PFSK-1 (cell line): ENCODE data around the gene SH3BGRL3.
A peak's percentile ranks its signal among the peaks of the same experiment; 100 is the strongest.

ENCODE experiments used
- FOXP2 ChIP-seq: optimal IDR thresholded peaks from 2 replicates; pipeline ENCODE3; 2011; ENCODE audit warnings: borderline replicate concordance, control low read depth, inconsistent platforms; ENCODE audit not compliant: insufficient read depth; ENCODE audit errors: extremely low read length, extremely low read depth
- POLR2AphosphoS5 ChIP-seq: IDR thresholded peaks from 2 replicates; pipeline ENCODE4 v1.6.1; 2012; ENCODE audit warnings: low read depth, mild to moderate bottlenecking, control low read depth, low read length, moderate library complexity
- SIN3A ChIP-seq: IDR thresholded peaks from 2 replicates; pipeline ENCODE4 v1.6.1; 2012; ENCODE audit warnings: mild to moderate bottlenecking, low read length, moderate library complexity, borderline replicate concordance; ENCODE audit not compliant: insufficient read depth
- TAF1 ChIP-seq: IDR thresholded peaks from 2 replicates; pipeline ENCODE4 v1.6.1; 2012; ENCODE audit warnings: low read length, control low read depth, borderline replicate concordance; ENCODE audit not compliant: insufficient read depth
- TF ChIP-seq, protein P1 (sequence below), 2 experiments: IDR thresholded peaks; 2 replicates each; pipeline versions ENCODE4 v1.6.1 to v1.8.0; 2011 to 2012; ENCODE audit warnings: low read depth in 2 of 2, low read length in 2 of 2, control low read depth in 1 of 2, inconsistent platforms in 1 of 2, mild to moderate bottlenecking in 1 of 2, moderate library complexity in 1 of 2; ENCODE audit not compliant: insufficient read depth in 1 of 2

Gene SH3BGRL3

DNA sequence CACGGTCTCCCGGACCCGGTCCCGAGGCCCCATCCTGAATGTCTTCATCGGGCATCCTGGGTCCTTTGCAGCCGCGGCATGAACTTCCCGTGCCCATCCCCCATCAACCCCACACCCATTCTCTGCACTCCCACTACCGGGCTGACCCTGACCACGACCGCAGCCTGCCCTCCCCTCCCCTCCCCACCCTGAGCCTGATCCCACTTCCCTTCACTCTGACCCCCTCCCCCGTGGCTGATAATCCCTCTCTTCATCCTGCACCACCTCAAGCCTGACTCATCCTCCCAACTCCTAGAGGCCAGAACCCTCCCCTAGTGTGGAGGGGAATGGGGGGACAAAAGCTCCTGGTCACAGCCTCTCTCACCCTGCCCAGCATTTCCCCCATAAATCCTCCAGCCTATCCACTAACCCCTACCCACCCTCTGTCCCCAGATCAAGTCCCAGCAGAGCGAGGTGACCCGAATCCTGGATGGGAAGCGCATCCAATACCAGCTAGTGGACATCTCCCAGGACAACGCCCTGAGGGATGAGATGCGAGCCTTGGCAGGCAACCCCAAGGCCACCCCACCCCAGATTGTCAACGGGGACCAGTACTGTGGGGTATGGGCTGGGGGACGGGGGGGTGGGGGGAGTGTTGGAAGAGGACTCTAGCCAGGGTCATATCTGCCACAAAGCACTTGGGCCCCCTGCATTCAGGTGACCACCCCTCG is 602 bp downstream of the SH3BGRL3 start:
- TF ChIP-seq, protein P1, sequence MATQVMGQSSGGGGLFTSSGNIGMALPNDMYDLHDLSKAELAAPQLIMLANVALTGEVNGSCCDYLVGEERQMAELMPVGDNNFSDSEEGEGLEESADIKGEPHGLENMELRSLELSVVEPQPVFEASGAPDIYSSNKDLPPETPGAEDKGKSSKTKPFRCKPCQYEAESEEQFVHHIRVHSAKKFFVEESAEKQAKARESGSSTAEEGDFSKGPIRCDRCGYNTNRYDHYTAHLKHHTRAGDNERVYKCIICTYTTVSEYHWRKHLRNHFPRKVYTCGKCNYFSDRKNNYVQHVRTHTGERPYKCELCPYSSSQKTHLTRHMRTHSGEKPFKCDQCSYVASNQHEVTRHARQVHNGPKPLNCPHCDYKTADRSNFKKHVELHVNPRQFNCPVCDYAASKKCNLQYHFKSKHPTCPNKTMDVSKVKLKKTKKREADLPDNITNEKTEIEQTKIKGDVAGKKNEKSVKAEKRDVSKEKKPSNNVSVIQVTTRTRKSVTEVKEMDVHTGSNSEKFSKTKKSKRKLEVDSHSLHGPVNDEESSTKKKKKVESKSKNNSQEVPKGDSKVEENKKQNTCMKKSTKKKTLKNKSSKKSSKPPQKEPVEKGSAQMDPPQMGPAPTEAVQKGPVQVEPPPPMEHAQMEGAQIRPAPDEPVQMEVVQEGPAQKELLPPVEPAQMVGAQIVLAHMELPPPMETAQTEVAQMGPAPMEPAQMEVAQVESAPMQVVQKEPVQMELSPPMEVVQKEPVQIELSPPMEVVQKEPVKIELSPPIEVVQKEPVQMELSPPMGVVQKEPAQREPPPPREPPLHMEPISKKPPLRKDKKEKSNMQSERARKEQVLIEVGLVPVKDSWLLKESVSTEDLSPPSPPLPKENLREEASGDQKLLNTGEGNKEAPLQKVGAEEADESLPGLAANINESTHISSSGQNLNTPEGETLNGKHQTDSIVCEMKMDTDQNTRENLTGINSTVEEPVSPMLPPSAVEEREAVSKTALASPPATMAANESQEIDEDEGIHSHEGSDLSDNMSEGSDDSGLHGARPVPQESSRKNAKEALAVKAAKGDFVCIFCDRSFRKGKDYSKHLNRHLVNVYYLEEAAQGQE (IDR thresholded peaks at IDR 0.05; ENCODE audit: insufficient read depth in 1 of 2, low read depth in 2 of 2, low read length in 2 of 2), result no peak
- no peak; the same call in 1 of the 2 replicates for TF ChIP-seq POLR2AphosphoS5
- TF ChIP-seq FOXP2, result no peak
- no peak for TF ChIP-seq SIN3A
- TF ChIP-seq TAF1, result no peak

DNA sequence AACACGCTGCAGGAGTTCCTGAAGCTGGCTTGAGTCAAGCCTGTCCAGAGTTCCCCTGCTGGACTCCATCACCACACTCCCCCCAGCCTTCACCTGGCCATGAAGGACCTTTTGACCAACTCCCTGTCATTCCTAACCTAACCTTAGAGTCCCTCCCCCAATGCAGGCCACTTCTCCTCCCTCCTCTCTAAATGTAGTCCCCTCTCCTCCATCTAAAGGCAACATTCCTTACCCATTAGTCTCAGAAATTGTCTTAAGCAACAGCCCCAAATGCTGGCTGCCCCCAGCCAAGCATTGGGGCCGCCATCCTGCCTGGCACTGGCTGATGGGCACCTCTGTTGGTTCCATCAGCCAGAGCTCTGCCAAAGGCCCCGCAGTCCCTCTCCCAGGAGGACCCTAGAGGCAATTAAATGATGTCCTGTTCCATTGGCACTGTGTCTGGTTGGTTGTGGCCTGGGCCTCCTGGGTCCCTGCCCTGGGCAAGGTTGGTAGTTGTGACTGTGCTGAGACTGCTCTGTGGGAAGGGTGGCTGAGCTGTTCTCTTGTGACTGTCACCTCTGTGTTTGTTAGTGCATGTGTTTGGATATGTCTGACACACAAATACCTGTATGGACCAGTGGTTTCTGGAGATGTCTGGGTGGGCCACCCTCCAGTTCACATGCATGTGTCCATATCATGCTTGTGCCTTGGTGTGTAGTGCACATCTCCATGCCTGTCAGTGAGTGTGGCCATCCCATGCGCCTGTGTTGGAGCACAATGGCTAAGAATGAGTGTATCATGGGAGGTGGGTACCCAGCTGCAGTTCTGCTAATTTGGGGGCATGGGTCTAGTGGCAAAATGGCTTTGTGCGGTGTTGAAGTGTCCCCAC is 1.4 kb downstream of the SH3BGRL3 start:
- TF ChIP-seq TAF1 (no peak), FOXP2 (no peak), SIN3A (no peak), POLR2AphosphoS5 (no peak)
- TF ChIP-seq, protein P1 (IDR thresholded peaks at IDR 0.05; ENCODE audit: insufficient read depth in 1 of 2, low read depth in 2 of 2, low read length in 2 of 2), result no peak

DNA sequence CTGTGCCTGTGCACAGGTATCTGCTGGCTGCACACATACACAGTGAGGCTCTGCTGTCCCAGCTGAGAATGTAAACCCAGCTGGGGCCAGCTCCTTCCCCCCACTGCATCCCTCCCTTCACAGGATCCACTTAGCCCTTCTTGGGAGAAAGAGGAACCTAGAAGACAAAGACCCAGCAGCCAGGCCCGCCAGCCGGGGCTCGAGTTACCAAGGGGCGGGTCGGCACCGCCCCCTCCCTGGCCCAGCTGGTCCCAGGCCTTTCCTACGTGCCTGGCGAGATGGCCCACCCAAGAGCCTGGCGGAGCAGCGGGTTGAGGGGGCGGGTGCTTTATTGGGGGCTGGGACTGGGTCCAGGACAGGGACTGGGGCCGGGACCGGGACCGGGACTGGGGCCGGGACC is 2.1 kb downstream of the SH3BGRL3 start:
- TF ChIP-seq, protein P1 (IDR thresholded peaks at IDR 0.05; ENCODE audit: insufficient read depth in 1 of 2, low read depth in 2 of 2, low read length in 2 of 2), result no peak
- TF ChIP-seq FOXP2 (no peak), SIN3A (no peak), POLR2AphosphoS5 (0 out of 2 replicates have a peak, but pooled peaks have one; percentile 7), TAF1 (no peak)

DNA sequence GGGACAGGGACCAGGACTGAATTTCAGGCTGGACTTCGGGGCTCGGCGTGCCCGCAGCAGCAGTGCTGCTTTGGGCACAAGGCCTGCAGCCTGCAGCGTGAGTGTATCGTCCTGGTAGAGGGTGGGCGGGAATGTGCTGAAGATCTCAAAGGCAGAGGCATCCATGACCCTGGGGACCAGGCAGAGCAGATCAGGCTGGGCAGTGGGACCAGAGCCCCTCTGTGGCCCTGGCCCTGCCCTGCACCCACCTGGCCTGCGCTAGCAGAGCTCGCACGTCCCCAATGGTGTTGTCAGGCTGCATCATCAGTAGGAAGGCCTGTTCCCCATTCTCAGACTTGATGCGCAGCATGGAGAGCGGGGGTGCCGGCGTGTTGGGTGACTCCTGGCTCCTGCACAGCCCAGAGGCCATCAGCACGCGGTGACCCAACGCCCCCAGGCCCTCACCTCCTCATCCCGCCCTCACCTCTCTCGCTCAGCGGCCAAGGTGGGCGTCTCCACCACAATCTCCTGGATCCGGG is 2.6 kb downstream of the SH3BGRL3 start:
- TF ChIP-seq FOXP2 (no peak), SIN3A (no peak), TAF1 (no peak), POLR2AphosphoS5 (no peak)

DNA sequence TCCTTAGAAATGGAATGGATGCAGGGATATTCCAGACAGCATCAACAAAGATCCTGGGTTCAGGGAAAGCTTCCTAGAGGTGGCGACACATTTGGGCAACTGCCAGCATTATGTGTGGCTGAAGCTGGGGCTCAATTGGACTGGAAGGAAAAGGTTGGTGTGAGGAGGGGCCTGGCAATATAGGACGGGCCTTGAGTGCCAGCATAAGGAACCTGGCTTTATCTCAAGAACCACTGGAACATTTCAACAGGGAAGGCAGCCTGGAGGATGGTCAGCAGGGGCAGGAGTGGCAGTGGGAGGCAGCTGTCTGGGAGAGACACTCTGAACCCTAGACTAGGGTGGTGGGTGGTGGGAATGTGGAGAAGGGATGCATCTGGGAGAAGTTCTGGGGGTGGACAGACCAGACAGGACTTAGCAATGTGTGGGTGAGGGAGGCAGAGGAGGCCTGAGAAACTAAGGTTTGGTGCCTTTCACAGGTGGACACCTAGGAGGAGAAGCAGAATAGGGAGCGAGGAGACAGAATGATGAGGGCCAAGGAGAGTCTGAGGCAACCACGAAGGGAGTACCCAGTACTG is 3.5 kb downstream of the SH3BGRL3 start:
- no peak for TF ChIP-seq POLR2AphosphoS5
- TF ChIP-seq, protein P1 (IDR thresholded peaks at IDR 0.05; ENCODE audit: insufficient read depth in 1 of 2, low read depth in 2 of 2, low read length in 2 of 2), result no peak
- no peak for TF ChIP-seq SIN3A
- TF ChIP-seq FOXP2, result no peak
- no peak for TF ChIP-seq TAF1
